GM18517 (cell line): ENCODE measurements around the gene KIAA0825.
A peak's percentile ranks its signal among the peaks of the same experiment; 100 is the strongest.

Experiments used
- ATAC-seq: cut with Tn5 transposase; IDR thresholded peaks from one replicate; pipeline ENCODE4 v1.9.1; 2021; ENCODE audit warnings: mild to moderate bottlenecking, moderate library complexity; ENCODE audit not compliant: unreplicated experiment

KIAA0825 gene

GRCh38 chr5:94263068-94263467, 355.3 kb downstream of the KIAA0825 start:
- peak; percentile 49 for ATAC-seq

GRCh38 chr5:94260096-94260495, 358.3 kb downstream of the KIAA0825 start:
- ATAC-seq: no peak

GRCh38 chr5:94254214-94254613, 364.2 kb downstream of the KIAA0825 start:
- ATAC-seq: no peak

GRCh38 chr5:94250985-94251384, 367.4 kb downstream of the KIAA0825 start:
- no peak for ATAC-seq

GRCh38 chr5:94249430-94249829, 369.0 kb downstream of the KIAA0825 start:
- no peak for ATAC-seq

- ATAC-seq: no peak
Observed at GRCh38 chr5:94248175-94248875, 370.1 kb downstream of the KIAA0825 start.

GRCh38 chr5:94245608-94246007, 372.8 kb downstream of the KIAA0825 start:
- no peak for ATAC-seq

GRCh38 chr5:94244921-94245320, 373.5 kb downstream of the KIAA0825 start:
- ATAC-seq: no peak

- no peak for ATAC-seq
Observed at GRCh38 chr5:94243612-94244011, 374.8 kb downstream of the KIAA0825 start.

- no peak for ATAC-seq
Observed at GRCh38 chr5:94240993-94241651, 377.3 kb downstream of the KIAA0825 start.

GRCh38 chr5:94240596-94240992, 377.8 kb downstream of the KIAA0825 start:
- ATAC-seq: no peak

- ATAC-seq: no peak
Observed at GRCh38 chr5:94240134-94240533, 378.3 kb downstream of the KIAA0825 start.

- no peak for ATAC-seq
Observed at GRCh38 chr5:94239266-94239665, 379.1 kb downstream of the KIAA0825 start.

GRCh38 chr5:94234987-94235386, 383.4 kb downstream of the KIAA0825 start:
- ATAC-seq: no peak

- no peak for ATAC-seq
Observed at GRCh38 chr5:94228791-94229190, 389.6 kb downstream of the KIAA0825 start.

- ATAC-seq: no peak
Observed at GRCh38 chr5:94223235-94223634, 395.2 kb downstream of the KIAA0825 start.

GRCh38 chr5:94218374-94218773, 400.0 kb downstream of the KIAA0825 start:
- ATAC-seq: no peak

GRCh38 chr5:94217745-94218144, 400.7 kb downstream of the KIAA0825 start:
- no peak for ATAC-seq

- ATAC-seq: no peak
Observed at GRCh38 chr5:94217216-94217615, 401.2 kb downstream of the KIAA0825 start.

- ATAC-seq: no peak
Observed at GRCh38 chr5:94212476-94212875, 405.9 kb downstream of the KIAA0825 start.

- no peak for ATAC-seq
Observed at GRCh38 chr5:94209774-94210355, 408.5 kb downstream of the KIAA0825 start.

- ATAC-seq: no peak
Observed at GRCh38 chr5:94209272-94209671, 409.1 kb downstream of the KIAA0825 start.
